AG09309 (cell line): ENCODE measurements around the gene RXRG.

Experiments
- DNase-seq: peaks from one replicate; pipeline ENCODE4 v3.0.0-alpha.2; 2010; ENCODE audit warnings: low read depth
- H3K4me3 ChIP-seq: 2 replicates; pipeline ENCODE4 v1.5.1; 2011; ENCODE audit warnings: mild to moderate bottlenecking, low read depth, low read length, moderate library complexity; ENCODE audit not compliant: control insufficient read depth
- CTCF ChIP-seq: IDR thresholded peaks from 2 replicates; pipeline ENCODE4 v1.5.1; 2011; ENCODE audit warnings: mild to moderate bottlenecking, low read depth, low read length, inconsistent platforms; ENCODE audit not compliant: insufficient read depth, control insufficient read depth; ENCODE audit errors: missing control alignments

The RXRG gene

GRCh38 chr1:165434281-165434680, 10.6 kb downstream of the RXRG start:
- TF ChIP-seq CTCF: no peak
- no peak overlapping the region for H3K4me3 ChIP-seq
- no peak for DNase-seq

GRCh38 chr1:165431079-165431478, 13.8 kb downstream of the RXRG start:
- H3K4me3 ChIP-seq: no peak overlapping the region
- DNase-seq: no peak
- no peak for TF ChIP-seq CTCF

GRCh38 chr1:165426745-165427144, 18.2 kb downstream of the RXRG start:
- TF ChIP-seq CTCF: no peak

GRCh38 chr1:165425621-165426020, 19.3 kb downstream of the RXRG start:
- TF ChIP-seq CTCF: no peak
- no peak for DNase-seq
- H3K4me3 ChIP-seq: no peak overlapping the region

More at GRCh38 chr1:165426745-165427144, 18.2 kb downstream of the RXRG start:
- no peak for DNase-seq
- H3K4me3 ChIP-seq: no peak overlapping the region

GRCh38 chr1:165424454-165425216, 20.3 kb downstream of the RXRG start:
- H3K4me3 ChIP-seq: no peak overlapping the region; the same call in 1 of the 2 replicates
- no peak for TF ChIP-seq CTCF

GRCh38 chr1:165423136-165423535, 21.8 kb downstream of the RXRG start:
- TF ChIP-seq CTCF: no peak
- DNase-seq: no peak
- no peak overlapping the region for H3K4me3 ChIP-seq

More at GRCh38 chr1:165424454-165425216, 20.3 kb downstream of the RXRG start:
- DNase-seq: no peak
